ENCODE results near the gene TFF2. TPM values are rescaled to one million over a fixed set of nuclear protein-coding genes. Genes with fewer than 3 reads are reported as not detected.

TFF2 gene
- total and polyA plus RNA-seq, 10 donors = 0.14 TPM; not detected in 9

- Histone ChIP-seq H3K27ac (no peak overlapping the region), H3K4me1 (no peaks in the 10 kb centered on the region), H3K27me3 (replicated peaks in 1 of 7) (peaks cover 0 to 34% (median 0%) of the 10 kb centered on the region in 7 donors), H3K36me3 (no peaks in the 10 kb centered on the region), H3K4me3 (no peak overlapping the region), H3K9me3 (peaks cover 0 to 47% (median 37%) of the 10 kb centered on the region in 8 donors)
- DNase-seq = no peak
- intact Hi-C loops (cut with DNase I; ENCODE audit: low total_unique reads) = no loop called here
- no peak for TF ChIP-seq POLR2A (IDR thresholded peaks at IDR 0.05)
- TF ChIP-seq CTCF (IDR thresholded peaks at IDR 0.05 in 8 of 11, conservative IDR thresholded peaks at IDR 0.05 in 3 of 11) = no peak
- TF ChIP-seq POLR2AphosphoS5 (IDR thresholded peaks at IDR 0.05) = no peak
- WGBS, 5 donors = 88 to 98% (median 88%) methylated on average over 2 of the region's 2 CpGs
These were observed 5.3 kb upstream of the TFF2 start for GRCh38 chr21:42356046-42356445.

- Histone ChIP-seq H3K36me3 (no peaks in the 10 kb centered on the region), H3K27me3 (replicated peaks in 1 of 7) (peaks cover 0 to 21% (median 0%) of the 10 kb centered on the region in 7 donors), H3K27ac (no peak overlapping the region), H3K4me3 (no peak overlapping the region), H3K4me1 (no peaks in the 10 kb centered on the region), H3K9me3 (peaks cover 0 to 40% (median 31%) of the 10 kb centered on the region in 8 donors)
- peak; percentile 14 for DNase-seq
- intact Hi-C loops (cut with DNase I; ENCODE audit: low total_unique reads) = no loop called here
- 77 to 90% (median 83%) methylated on average over 5 of the region's 5 CpGs for WGBS, 5 donors
- TF ChIP-seq POLR2A (IDR thresholded peaks at IDR 0.05) = no peak
- no peak for TF ChIP-seq POLR2AphosphoS5 (IDR thresholded peaks at IDR 0.05)
- TF ChIP-seq CTCF (IDR thresholded peaks at IDR 0.05 in 8 of 11, conservative IDR thresholded peaks at IDR 0.05 in 3 of 11) = no peak
These were observed 2.8 kb upstream of the TFF2 start for GRCh38 chr21:42353623-42354022.

- TF ChIP-seq CTCF (IDR thresholded peaks at IDR 0.05 in 8 of 11, conservative IDR thresholded peaks at IDR 0.05 in 3 of 11) (no peak), POLR2AphosphoS5 (IDR thresholded peaks at IDR 0.05) (no peak), POLR2A (IDR thresholded peaks at IDR 0.05) (no peak)
- Histone ChIP-seq H3K4me1 (no peaks in the 10 kb centered on the region), H3K4me3 (no peak overlapping the region), H3K9me3 (peaks cover 0 to 40% (median 31%) of the 10 kb centered on the region in 8 donors), H3K27me3 (replicated peaks in 1 of 7) (peaks cover 0 to 16% (median 0%) of the 10 kb centered on the region in 7 donors), H3K27ac (no peak overlapping the region), H3K36me3 (no peaks in the 10 kb centered on the region)
- DNase-seq = peak; percentile 35
- intact Hi-C loops (cut with DNase I; ENCODE audit: low total_unique reads) = no loop called here
- 78 to 88% (median 86%) methylated on average over 12 to 14 of the region's 14 CpGs for WGBS, 5 donors
These were observed 1.8 kb upstream of the TFF2 start for GRCh38 chr21:42352441-42353095.

GRCh38 chr21:42351626-42352440, 1.0 kb upstream of the TFF2 start:
- intact Hi-C loops (cut with DNase I; ENCODE audit: low total_unique reads) = no loop called here
- Histone ChIP-seq H3K4me1 (no peaks in the 10 kb centered on the region), H3K27me3 (replicated peaks in 1 of 7) (peaks cover 0 to 20% (median 0%) of the 10 kb centered on the region in 7 donors), H3K9me3 (peaks cover 0 to 34% (median 28%) of the 10 kb centered on the region in 8 donors), H3K36me3 (no peaks in the 10 kb centered on the region), H3K27ac (no peak overlapping the region), H3K4me3 (no peak overlapping the region)
- DNase-seq = peak; percentile 41
- TF ChIP-seq CTCF (IDR thresholded peaks at IDR 0.05 in 8 of 11, conservative IDR thresholded peaks at IDR 0.05 in 3 of 11) (no peak), POLR2A (IDR thresholded peaks at IDR 0.05) (no peak), POLR2AphosphoS5 (IDR thresholded peaks at IDR 0.05) (no peak)
- WGBS, 5 donors = 75 to 85% (median 77%) methylated on average over 11 of the region's 11 CpGs

Data from spleen (tissue), 11 donors.